WTC11 (cell line): Measurements from ENCODE around the gene KIRREL3. TPM values are rescaled to one million over a fixed set of nuclear protein-coding genes. Genes with fewer than 3 reads are reported as not detected.

Experiments
- ATAC-seq: fragments of 200-7000 bp; cut with Tn5 transposase; 2 replicates; pipeline ENCODE4 v1.10.0; 2021; ENCODE audit warnings: mild to moderate bottlenecking, moderate library complexity
- CTCF ChIA-PET: fragments of 300-600 bp; sonication (Branson Sonifier 250); formaldehyde crosslinking; loops from one replicate; lab custom pipeline; 2021; ENCODE audit warnings: antibody characterized with exemption; lab: Charles Lee
- POLR2A ChIA-PET: fragments of 350-600 bp; sonication (Branson Sonifier 250); formaldehyde crosslinking; loops from one replicate; lab custom pipeline; 2021; ENCODE audit warnings: antibody characterized with exemption; lab: Charles Lee
- DNase-seq: peaks from one replicate; pipeline ENCODE4 v3.0.0; 2021; ENCODE audit warnings: low spot score
- H3K27ac Mint-ChIP-seq: 2 replicates; pipeline ENCODE4 v1.8.0; 2021; ENCODE audit warnings: mixed read lengths
- H3K27me3 Mint-ChIP-seq: 2 replicates; pipeline ENCODE4 v1.8.0; 2021; ENCODE audit warnings: low read depth, mild to moderate bottlenecking, moderate library complexity, mixed read lengths
- H3K36me3 Mint-ChIP-seq: 2 replicates; pipeline ENCODE4 v1.8.0; 2021; ENCODE audit warnings: mixed read lengths
- H3K4me1 Mint-ChIP-seq: 2 replicates; pipeline ENCODE4 v1.8.0; 2022; ENCODE audit warnings: mixed read lengths
- H3K4me3 Mint-ChIP-seq: 2 replicates; pipeline ENCODE4 v1.8.0; 2021; ENCODE audit warnings: mild to moderate bottlenecking, moderate library complexity, mixed read lengths
- H3K9me3 Mint-ChIP-seq: 2 replicates; pipeline ENCODE4 v1.8.0; 2021; ENCODE audit warnings: mixed read lengths
- AFF4 ChIP-seq: sonication (generic); formaldehyde crosslinking; IDR thresholded peaks from 2 replicates; pipeline ENCODE4 v1.8.1; 2023; ENCODE audit warnings: mild to moderate bottlenecking, missing genetic modification reagents, borderline replicate concordance
- AR ChIP-seq: fragments of 250-450 bp; sonication (Bioruptor Pico); IDR thresholded peaks from 2 replicates; pipeline ENCODE4 v1.9.0; 2021; ENCODE audit warnings: mild to moderate bottlenecking
- CREB1 ChIP-seq: sonication (generic); formaldehyde crosslinking; IDR thresholded peaks from 2 replicates; pipeline ENCODE4 v1.8.0; 2023; ENCODE audit warnings: mild to moderate bottlenecking, missing genetic modification reagents
- CTCF ChIP-seq: fragments of 200-600 bp; IDR thresholded peaks from 2 replicates; pipeline ENCODE4 v1.8.0; 2022; ENCODE audit warnings: antibody characterized with exemption
- FOXP1 ChIP-seq: sonication (generic); formaldehyde crosslinking; IDR thresholded peaks from 2 replicates; pipeline ENCODE4 v1.8.0; 2022; ENCODE audit warnings: missing genetic modification reagents, mild to moderate bottlenecking, moderate library complexity, borderline replicate concordance
- HMGXB4 ChIP-seq: sonication (generic); formaldehyde crosslinking; IDR thresholded peaks from 2 replicates; pipeline ENCODE4 v1.8.1; 2023; ENCODE audit warnings: mild to moderate bottlenecking, moderate library complexity, missing genetic modification reagents
- MAX ChIP-seq: sonication (generic); formaldehyde crosslinking; IDR thresholded peaks from 2 replicates; pipeline ENCODE4 v1.8.0; 2022; ENCODE audit warnings: mild to moderate bottlenecking, missing genetic modification reagents
- PRRX2 ChIP-seq: fragments of 250-450 bp; sonication (Bioruptor Pico); IDR thresholded peaks from 2 replicates; pipeline ENCODE4 v1.8.0; 2021; ENCODE audit warnings: mild to moderate bottlenecking
- RELA ChIP-seq: sonication (generic); formaldehyde crosslinking; IDR thresholded peaks from 2 replicates; pipeline ENCODE4 v1.8.1; 2022; ENCODE audit warnings: missing genetic modification reagents, mild to moderate bottlenecking, borderline replicate concordance
- USF2 ChIP-seq: sonication (generic); formaldehyde crosslinking; IDR thresholded peaks from 2 replicates; pipeline ENCODE4 v1.8.1; 2023; ENCODE audit warnings: mild to moderate bottlenecking, missing genetic modification reagents, moderate library complexity
- ZMAT4 ChIP-seq: fragments of 250-450 bp; sonication (Bioruptor Pico); IDR thresholded peaks from 2 replicates; pipeline ENCODE4 v1.9.0; 2021; ENCODE audit warnings: mild to moderate bottlenecking
- ZNF232 ChIP-seq: sonication (generic); formaldehyde crosslinking; IDR thresholded peaks from 2 replicates; pipeline ENCODE4 v1.8.0; 2022; ENCODE audit warnings: mild to moderate bottlenecking, missing genetic modification reagents
- ZSCAN18 ChIP-seq: fragments of 250-450 bp; sonication (Bioruptor Pico); IDR thresholded peaks from 2 replicates; pipeline ENCODE4 v2.1.2; 2022; ENCODE audit warnings: mild to moderate bottlenecking, moderate library complexity
- total RNA-seq: library from RNA; stranded (reverse); gene quantifications from 3 replicates; pipeline ENCODE4 v1.2.3, GENCODE V29; 2021

Gene KIRREL3
- total RNA-seq, 1 experiment from 2014 or later, result 0.59 TPM

GRCh38 chr11:126608658-126609057 is 391.9 kb downstream of the KIRREL3 start:
- H3K27ac Mint-ChIP-seq, result no peak overlapping the region
- peaks cover 36% of the 10 kb centered on the region for H3K4me1 Mint-ChIP-seq
- ATAC-seq (peak; percentile 5; the same call in 1 of the 2 replicates), DNase-seq (no peak)
- ChIA-PET CTCF (interaction anchor here (0.9 to 3.3 kb wide), 17 partner anchors 17 to 395 kb away, joined by 3 to 37 read pairs (median 12); no protein-coding TSS in a partner anchor), POLR2A (interaction anchor here (0.6 to 1.2 kb wide), 2 partner anchors 35 to 382 kb away, joined by 3 to 5 read pairs; no protein-coding TSS in a partner anchor)
- H3K9me3 Mint-ChIP-seq, result peaks cover 13% of the 10 kb centered on the region
- peaks cover 7% of the 10 kb centered on the region for H3K36me3 Mint-ChIP-seq
- peaks cover 6% of the 10 kb centered on the region for H3K27me3 Mint-ChIP-seq
- H3K4me3 Mint-ChIP-seq, result no peak overlapping the region
- TF ChIP-seq AFF4 (CRISPR knock-in tag), result no peak
- no peak for TF ChIP-seq RELA (CRISPR knock-in tag)
- TF ChIP-seq ZMAT4 (CRISPR knock-in tag), result no peak
- TF ChIP-seq PRRX2 (CRISPR knock-in tag), result no peak
- no peak for TF ChIP-seq CREB1 (CRISPR knock-in tag)
- no peak for TF ChIP-seq ZNF232 (CRISPR knock-in tag)
- no peak for TF ChIP-seq ZSCAN18 (CRISPR knock-in tag)

GRCh38 chr11:126607776-126608541 is 392.6 kb downstream of the KIRREL3 start:
- Mint-ChIP-seq H3K27me3 (peaks cover 6% of the 10 kb centered on the region), H3K27ac (no peak overlapping the region; the same call in 1 of the 2 replicates), H3K9me3 (peaks cover 13% of the 10 kb centered on the region), H3K4me1 (peaks cover 36% of the 10 kb centered on the region), H3K4me3 (peak overlapping the region; percentile 42), H3K36me3 (peaks cover 7% of the 10 kb centered on the region)
- ChIA-PET POLR2A (interaction anchor here (0.6 to 1.2 kb wide), 3 partner anchors 35 to 382 kb away, joined by 3 to 5 read pairs (median 3); no protein-coding TSS in a partner anchor), CTCF (interaction anchor here (0.9 to 3.3 kb wide), 39 partner anchors 9 to 396 kb away, joined by 3 to 37 read pairs (median 5); no protein-coding TSS in a partner anchor)
- DNase-seq (peak; percentile 32), ATAC-seq (peak; percentile 45)
- no peak for TF ChIP-seq AR (CRISPR knock-in tag)
- TF ChIP-seq FOXP1 (CRISPR knock-in tag), result 0 out of 2 replicates have a peak, but pooled peaks have one; percentile 44

- H3K4me3 Mint-ChIP-seq, result peak overlapping the region; percentile 42
- peaks cover 6% of the 10 kb centered on the region for H3K27me3 Mint-ChIP-seq
- ChIA-PET POLR2A (interaction anchor here (0.5 to 1.2 kb wide), 2 partner anchors 100 to 383 kb away, joined by 3 to 6 read pairs; no protein-coding TSS in a partner anchor), CTCF (interaction anchor here (0.7 to 3.3 kb wide), 51 partner anchors 8 to 396 kb away, joined by 3 to 37 read pairs (median 4); no protein-coding TSS in a partner anchor)
- ATAC-seq (peak; percentile 83), DNase-seq (peak; percentile 76)
- peaks cover 7% of the 10 kb centered on the region for H3K36me3 Mint-ChIP-seq
- no peak overlapping the region for H3K27ac Mint-ChIP-seq
- H3K4me1 Mint-ChIP-seq, result peaks cover 40% of the 10 kb centered on the region
- H3K9me3 Mint-ChIP-seq, result peaks cover 12% of the 10 kb centered on the region
- TF ChIP-seq MAX (CRISPR knock-in tag) (0 out of 2 replicates have a peak, but pooled peaks have one; percentile 16), HMGXB4 (CRISPR knock-in tag) (0 out of 2 replicates have a peak, but pooled peaks have one; percentile 16), CTCF (peak; percentile 52), USF2 (no peak)
Measured at GRCh38 chr11:126607374-126607773, 393.2 kb downstream of the KIRREL3 start.
